Stimulated activated CD4-positive, alpha-beta T cell treated with anti-CD3 and anti-CD28 coated beads, Interleukin-12 subunit alpha, Interleukin-12 subunit beta, amount 100 ng/mL, for 48 hours (primary cell): Measurements from ENCODE around the gene KLF17.
"Not testable (repeated sequence)": the region's sequence is repeated elsewhere in the genome, so short reads cannot be mapped to it uniquely, and the experiment has no call there.

Source experiments
- DNase-seq, 3 donors: peaks; one replicate each; pipeline ENCODE4 v3.0.0-alpha.2; 2020; ENCODE audit warnings: low read depth in 2 of 3, low spot score in 1 of 3

Gene KLF17

DNA sequence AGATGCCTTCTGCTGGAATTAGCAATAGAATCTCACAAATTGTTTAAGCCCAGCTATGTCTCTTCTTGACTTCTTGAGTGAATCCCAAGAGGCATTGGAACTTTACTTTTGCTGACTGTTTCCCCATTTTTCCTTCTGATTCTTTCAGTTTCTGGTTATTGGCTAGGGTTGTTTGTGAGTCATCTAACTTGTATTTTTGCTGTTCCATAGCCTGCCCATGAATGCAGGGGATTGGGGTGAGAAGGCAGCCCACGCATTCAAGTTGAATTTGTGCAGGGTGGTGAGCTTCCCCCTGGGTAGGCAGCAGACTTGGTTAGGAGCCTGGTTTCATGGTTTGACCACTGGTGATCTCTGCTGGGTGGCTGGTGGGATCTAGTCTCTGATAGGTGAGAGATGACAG is 10.4 kb upstream of the KLF17 start:
- no peak for DNase-seq

- no peak for DNase-seq
Observed at GRCh38 chr1:44108971-44109370, 9.7 kb upstream of the KLF17 start.

DNA sequence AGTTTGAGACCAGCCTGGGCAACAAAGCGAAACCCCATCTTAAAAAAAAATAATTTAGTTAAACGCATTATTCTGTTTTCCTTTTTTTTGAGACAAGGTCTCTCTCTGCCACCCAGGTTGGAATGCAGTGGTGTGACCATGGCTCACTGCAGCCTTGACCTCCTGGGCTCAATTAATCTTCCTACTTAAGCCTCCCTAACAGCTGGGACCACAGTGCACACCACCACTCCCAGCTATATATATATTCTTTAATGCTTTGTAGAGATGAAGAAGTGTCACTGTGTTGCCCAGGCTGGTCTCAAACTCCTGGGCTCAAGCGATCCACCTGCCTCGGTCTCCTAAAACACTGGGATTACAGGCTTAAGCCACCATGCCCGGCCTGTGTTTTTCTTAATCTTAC is 7.7 kb upstream of the KLF17 start:
- DNase-seq = no peak

GRCh38 chr1:44111861-44112260 is 6.8 kb upstream of the KLF17 start:
- DNase-seq = no peak

DNA sequence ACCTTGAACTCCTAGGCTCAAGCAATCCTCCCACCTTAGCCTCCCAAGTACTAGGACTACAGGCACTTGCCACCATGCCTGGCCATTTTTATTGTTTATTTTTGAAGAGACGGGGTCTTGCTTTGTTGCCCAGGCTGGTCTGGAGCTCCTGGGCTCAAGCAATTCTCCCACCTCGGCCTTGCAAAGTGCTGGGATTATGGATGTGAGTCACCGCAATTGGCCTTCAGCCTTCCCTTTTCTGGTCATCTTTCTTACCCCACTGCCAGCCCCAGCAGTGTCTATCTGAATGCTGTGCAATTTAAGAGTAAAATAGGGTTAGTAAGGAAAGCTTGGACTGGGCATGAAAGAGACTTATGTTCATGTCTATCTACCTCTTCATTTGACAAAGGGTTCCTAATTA is 6.1 kb upstream of the KLF17 start:
- DNase-seq = no peak

DNA sequence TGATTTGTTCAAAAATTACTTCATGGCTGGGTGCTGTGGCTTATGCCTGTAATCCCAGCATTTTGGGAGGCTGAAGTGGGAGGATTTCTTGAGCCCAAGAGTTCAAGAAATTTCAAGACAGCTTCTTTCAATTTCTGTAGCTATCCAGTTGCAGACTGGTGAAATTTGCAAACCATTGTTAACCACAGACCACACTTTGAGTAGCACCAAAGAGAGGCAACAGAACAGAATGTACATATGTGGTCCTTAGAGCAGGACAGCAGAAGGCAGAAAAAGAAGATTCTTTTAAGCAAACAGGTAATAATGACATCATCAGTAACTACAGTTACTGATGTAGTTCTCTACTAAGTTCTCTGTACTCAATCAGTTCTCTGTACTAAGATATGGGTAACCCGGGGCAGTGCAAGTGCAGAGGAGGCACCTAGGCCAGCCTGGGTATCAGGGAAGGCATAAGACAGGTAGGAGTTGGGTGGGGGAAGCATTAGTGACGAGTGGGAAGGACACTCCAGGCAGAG is 5.5 kb upstream of the KLF17 start:
- no peak for DNase-seq

DNA sequence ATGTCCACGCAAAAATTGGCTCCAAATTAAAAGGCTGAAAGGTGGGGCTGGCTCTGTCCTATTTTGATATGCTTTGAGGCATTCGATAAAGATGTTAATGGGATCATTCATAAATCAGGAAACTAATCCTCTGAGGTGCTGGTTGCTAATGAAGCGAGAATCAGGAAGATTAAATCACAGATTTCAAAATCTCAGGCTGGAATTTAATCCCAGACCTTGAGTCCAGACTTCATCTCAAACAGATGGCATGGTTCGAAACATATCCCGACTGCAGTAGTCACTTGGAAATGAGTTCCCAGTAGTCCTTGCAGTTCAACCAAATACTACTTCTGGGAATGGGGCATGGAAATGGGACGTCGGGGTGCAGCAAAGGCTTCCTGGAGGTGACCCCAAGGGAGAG is 4.5 kb upstream of the KLF17 start:
- DNase-seq = no peak

- DNase-seq = not testable (repeated sequence)
Observed at GRCh38 chr1:44117272-44117671, 1.3 kb upstream of the KLF17 start.

DNA sequence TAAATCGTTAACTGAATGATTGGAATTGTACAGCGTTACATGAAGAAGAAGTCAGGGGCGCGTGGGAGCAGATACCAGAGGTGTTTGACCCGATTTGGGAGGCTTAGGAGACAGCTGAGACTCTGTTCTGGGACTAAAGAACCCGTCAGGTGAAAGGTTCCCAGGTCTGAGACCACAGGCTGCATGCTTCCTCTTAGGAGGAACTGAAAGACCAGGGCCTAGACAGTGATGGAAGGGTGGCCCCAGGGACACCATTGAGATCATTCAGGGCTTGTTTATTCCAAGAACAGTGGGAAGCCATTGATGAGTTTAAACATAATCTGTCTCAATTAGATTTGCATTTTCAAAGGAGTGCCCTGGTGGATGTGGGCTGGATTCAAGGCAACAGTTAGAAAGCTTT is 904 bp downstream of the KLF17 start:
- DNase-seq = no peak

GRCh38 chr1:44120398-44120949 is 1.9 kb downstream of the KLF17 start:
- no peak for DNase-seq

- DNase-seq = no peak
Observed at GRCh38 chr1:44129616-44130500, 11.2 kb downstream of the KLF17 start.

GRCh38 chr1:44131411-44131810 is 12.8 kb downstream of the KLF17 start:
- DNase-seq = no peak

GRCh38 chr1:44134071-44134920 is 15.7 kb downstream of the KLF17 start:
- DNase-seq = no peak

DNA sequence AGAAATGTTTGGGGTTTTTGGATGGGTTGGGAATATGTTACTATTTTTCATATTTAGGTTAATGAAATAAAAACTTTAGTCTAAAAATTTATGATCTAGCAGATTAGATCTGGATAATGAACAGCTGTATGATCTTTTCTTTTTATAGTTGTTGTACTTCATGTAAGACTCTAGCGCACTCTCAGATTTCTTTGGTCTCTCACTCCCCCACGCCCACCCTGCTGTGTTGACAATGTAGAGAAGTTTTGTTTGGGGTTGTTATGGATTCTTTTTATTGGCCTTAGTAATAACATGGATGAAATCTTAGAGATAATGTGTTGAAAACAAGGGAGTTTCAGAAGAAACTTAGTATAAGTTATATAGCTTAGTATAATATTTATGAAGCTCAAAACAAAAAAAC is 17.3 kb downstream of the KLF17 start:
- no peak for DNase-seq

DNA sequence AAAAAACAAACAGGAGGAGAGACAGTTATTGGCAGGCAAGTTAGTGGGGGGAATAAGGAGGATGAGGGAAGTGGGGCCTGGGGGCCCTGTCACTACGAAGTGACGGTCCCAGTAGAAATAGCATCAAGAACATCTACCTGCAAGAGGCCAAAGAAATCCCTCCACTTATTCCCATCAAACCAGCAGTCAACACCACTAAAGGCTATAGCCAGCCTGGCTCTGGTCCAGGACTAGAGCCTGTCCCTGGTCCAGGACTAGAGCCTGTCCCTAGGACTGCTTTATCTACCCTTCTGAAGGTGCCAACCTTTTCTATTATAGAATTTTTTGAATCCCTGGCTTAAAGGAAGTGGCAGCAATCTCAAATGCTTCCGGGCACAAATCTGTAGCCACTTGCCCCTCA is 19.6 kb downstream of the KLF17 start:
- DNase-seq = no peak

DNA sequence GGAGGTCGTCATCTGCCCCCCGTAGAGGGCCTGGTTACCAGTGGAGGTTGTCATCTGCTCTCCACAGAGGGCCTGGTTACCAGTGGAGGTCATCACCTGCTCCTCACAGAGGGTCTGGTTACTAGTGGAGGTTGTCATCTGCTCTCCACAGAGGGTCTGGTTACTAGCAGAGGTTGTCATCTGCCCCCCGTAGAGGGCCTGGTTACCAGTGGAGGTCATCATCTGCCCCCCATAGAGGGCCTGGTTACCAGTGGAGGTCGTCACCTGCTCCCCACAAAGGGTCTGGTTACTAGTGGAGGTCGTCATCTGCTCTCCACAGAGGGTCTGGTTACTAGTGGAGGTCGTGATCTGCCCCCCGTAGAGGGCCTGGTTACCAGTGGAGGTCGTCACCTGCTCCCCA is 20.9 kb downstream of the KLF17 start:
- DNase-seq = not testable (repeated sequence)

DNA sequence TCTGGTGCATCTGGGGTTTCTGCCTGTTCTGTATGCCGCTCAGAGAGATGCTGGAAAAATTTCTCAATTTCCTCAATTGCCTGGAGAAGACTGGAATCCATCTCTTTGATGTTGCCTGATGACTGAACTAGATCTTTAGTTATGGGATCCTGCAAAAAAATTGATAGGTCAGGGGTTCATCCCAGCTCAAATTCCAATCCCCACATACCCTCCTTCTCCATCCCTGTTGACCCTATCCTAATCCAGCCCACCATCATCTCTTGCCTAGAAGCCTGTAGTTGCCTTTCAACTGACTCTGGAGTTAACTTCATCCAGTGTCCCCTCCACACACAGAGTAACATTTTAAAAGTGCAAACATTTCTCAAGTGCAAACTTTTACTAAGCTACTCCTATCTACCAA is 22.9 kb downstream of the KLF17 start, which contains the start of gene KLF18:
Gene KLF18, minus strand, starts transcription at position 101 of the 400 bp plus-strand sequence. Its CDS starts 0 bp downstream, at position 101.
- DNase-seq = no peak

DNA sequence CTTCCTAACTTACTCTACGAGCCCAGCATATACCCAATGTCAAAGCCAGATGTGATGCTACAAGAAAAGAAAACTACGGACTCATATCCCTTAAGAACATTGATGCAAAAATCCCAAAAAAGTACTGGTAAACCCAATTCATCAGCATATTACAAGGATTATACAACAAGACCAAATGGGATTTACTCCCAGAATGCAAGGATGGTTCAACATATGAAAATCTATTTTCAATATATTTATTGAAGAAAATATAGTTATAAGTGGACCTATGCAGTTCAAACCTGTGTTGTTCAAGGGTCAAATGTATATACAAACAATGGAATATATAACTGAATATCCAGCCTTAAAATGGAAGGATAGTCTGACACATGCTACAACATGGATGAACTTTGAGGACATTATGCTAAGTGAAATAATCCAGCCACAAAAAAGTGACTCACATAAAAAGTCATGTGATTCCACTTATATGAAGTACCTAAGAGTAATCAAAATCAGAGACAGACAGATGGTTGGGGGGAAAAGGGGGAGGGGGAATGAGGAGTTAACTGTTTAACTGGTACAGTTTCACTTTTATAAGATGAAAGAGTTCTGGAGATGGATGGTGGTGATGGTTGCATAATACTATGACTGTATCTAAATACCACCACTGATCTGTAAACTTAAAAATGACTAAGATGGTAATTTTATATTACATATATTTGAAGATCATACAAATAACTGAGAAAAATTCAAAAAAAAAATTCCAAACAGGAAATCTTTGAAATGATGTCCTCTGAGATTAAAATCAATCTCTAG is 26.5 kb downstream of the KLF17 start:
- DNase-seq = no peak

DNA sequence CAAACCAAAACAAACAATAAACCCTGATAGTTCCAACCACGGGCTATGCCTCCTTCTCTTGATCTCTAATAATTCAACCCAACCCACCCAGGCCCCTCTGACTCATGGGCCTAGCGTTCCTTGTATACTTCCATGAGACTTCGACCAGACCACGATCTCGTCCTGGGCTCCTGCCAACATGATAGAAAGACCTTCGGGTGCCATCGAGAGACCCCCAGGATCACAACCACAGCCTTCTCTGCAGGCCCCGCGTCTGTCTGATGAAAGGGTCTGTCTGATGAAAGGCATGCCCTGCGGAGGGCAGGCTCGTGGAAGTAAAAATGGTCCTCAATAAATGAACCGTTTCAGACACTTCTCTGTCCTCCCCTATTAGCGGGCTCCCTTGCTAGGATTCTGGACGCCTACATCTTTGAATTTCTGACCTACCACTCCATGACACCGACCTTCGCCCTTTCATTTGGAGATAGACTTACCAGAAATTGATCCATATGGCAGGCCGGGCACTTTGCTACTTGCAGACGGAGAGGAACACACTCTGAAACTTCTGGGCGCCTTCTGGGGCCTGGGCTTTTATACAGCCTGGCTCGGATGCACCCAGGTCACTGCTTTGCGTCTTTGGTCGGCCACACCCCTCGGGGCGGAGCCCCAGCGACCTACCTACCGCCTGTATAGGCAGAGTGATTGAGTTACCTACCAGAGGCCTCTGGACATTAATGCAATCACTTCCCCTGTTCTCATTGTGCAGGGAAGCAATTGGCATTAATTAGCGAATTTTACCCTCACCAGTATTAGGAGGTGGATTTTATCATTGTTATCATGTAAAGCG is 28.1 kb downstream of the KLF17 start:
- DNase-seq = no peak

DNA sequence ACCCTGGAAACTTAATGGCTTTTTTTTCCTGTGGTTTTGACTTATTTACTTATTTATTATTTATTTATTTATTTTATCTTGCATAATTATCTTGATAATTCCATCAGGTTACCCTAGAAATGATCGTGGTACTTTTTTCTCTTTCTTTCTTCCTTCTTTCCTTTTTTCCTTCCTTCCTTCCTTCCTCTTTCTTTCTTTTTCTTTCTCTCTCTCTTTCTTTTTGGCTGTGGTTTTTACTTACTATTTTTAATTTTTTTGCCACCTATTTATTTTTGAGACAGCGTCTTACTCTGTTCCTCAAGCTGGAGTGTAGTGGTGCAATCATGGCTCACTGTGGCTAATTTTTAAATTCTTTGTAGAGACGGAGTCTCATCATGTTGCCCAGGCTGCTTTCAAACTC is 29.0 kb downstream of the KLF17 start:
- DNase-seq = no peak
